ENCODE data around the gene PZP.

DNA sequence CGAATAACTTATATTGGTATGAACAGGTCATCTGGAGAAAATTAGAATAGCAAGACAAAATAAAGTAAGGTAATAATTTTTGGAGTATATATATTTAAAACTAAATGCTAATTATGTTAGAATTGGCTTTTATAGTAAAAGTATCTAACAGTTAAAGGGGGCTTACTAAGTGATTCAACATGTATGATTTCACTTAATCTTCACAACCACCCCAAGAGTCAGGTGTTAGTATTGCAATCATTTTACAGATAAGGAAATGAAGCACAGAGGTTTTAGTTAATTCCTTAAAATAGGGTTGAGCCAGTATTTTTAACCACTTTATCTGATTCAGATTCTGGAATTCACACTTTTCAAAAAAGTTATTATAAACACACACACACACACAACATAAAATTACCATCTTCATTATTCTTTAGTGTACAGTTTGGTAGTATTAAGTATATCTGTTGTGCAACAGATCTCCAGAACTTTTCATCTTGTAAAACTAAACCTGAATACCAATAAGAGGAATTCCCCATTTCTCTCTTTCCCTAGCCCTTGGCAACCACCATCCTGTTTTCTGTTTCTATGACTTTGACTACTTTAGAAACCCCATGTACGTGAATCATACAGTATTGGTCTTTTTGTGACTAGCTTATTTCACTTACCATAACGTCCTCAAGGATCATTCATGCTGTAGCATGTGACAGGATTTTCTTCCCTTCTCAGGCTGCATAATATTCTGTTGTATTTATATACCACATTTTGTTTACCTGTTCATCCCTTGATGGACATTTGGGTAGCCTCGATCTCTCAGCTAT is 104.9 kb downstream of the PZP start:
- TF ChIP-seq, protein P1, sequence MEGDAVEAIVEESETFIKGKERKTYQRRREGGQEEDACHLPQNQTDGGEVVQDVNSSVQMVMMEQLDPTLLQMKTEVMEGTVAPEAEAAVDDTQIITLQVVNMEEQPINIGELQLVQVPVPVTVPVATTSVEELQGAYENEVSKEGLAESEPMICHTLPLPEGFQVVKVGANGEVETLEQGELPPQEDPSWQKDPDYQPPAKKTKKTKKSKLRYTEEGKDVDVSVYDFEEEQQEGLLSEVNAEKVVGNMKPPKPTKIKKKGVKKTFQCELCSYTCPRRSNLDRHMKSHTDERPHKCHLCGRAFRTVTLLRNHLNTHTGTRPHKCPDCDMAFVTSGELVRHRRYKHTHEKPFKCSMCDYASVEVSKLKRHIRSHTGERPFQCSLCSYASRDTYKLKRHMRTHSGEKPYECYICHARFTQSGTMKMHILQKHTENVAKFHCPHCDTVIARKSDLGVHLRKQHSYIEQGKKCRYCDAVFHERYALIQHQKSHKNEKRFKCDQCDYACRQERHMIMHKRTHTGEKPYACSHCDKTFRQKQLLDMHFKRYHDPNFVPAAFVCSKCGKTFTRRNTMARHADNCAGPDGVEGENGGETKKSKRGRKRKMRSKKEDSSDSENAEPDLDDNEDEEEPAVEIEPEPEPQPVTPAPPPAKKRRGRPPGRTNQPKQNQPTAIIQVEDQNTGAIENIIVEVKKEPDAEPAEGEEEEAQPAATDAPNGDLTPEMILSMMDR (IDR thresholded peaks at IDR 0.05) = no peak
- no peak for TF ChIP-seq POLR2A (IDR thresholded peaks at IDR 0.05)
